NCI-H2171 treated with DMSO at 0.1 percent for 48 hours (cell line): ENCODE measurements around the gene RNFT2.
A peak's percentile ranks its signal among the peaks of the same experiment; 100 is the strongest.
"Not testable (repeated sequence)": the region's sequence is repeated elsewhere in the genome, so short reads cannot be mapped to it uniquely, and the experiment has no call there.

Experiments
- DNase-seq: peaks from one replicate; lab custom pipeline; 2025; lab: John Stamatoyannopoulos, UW

RNFT2 gene

DNA sequence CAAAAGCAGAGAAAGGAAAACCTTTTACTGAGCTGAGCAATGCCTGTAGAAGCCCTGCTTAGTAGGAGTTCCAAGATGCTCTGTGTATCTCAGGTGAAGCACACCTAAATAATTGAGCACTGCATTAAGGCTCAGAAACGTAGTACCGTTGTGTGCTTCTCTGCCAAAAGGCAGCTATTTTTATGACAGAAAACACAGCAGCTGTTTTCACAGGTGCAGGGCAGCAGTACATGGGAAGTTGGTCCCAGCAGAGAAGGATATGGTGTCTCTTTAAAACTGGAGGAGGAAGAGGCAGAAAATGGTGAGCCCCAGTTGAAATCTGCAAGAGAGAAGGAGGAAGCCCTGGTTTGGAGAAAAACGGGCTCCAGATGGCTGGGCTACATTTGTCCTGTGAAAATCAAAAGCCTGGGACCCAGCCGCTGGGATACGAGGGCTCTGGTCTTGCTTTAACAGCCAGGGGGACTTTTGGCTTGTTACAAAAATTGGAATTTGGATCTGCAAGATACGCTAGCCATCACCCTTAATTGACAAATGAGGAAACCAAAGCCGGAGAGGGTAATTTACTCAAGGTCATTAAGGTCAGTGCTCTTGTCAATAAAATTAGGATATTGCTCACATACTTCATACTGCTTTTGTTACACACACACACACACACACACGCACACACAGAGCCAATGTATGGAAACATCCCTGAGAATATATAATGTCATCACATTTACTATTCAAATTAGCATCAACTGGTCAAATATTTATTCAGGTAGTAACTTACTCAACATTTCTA is 27.6 kb upstream of the RNFT2 start:
- peak; percentile 65 for DNase-seq

DNA sequence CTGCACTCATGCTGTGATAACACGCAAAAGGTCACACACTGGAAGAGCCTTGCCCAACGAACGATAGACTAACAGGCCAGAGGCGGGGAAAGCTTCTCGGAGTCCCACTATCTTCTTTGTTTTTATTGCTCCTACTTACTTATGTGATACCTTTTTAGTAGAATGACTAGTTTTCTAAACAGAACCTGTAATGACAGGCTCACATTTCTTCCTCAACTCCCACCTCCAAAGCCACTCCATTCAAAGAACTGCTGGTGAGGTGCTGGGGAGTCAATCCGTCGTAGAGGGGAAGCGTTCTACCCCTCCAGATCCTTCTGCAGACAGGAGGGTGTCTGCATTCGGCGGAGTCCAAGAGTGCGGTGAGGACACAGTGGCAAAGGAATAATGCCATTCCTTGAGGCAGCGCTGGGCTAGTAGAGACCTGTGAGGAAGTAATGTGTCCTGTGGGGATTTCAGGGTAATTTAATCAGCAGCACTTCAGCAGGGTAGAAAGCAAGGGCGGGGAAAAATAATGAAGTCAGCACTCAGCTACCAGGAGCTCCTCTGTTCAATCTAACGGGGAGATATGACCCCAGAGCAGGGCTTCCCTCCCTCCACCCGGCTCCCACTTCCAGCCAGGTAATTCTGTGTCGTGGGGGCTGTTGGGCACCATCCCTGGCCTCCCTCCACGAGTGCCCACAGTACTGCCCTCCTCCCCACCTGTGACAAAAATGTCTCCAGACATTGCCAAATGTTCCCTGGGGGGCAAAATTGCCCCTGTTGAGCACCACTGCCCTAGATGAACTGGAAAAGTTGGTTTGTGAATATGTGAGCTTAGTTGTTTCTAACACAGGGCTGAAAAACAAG is 25.4 kb upstream of the RNFT2 start:
- DNase-seq: peak; percentile 89

DNA sequence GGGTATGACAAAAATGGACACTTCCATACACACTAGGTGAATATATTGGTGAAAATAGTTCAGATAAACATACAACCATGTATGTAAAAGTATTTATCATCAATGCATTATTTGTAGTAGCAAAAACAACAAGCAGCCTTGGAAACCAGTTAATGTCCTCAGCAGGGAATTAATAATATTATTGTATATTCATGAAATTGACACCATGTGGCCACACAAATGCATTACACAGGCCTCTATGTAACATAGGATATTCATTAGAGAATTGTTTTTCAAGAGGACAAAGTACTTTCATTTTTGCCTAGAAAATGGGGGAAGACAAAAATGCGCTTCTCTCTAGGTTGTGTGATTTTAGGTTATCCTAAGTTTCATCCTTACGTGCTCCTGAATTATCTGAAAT is 24.6 kb upstream of the RNFT2 start:
- DNase-seq: no peak

DNA sequence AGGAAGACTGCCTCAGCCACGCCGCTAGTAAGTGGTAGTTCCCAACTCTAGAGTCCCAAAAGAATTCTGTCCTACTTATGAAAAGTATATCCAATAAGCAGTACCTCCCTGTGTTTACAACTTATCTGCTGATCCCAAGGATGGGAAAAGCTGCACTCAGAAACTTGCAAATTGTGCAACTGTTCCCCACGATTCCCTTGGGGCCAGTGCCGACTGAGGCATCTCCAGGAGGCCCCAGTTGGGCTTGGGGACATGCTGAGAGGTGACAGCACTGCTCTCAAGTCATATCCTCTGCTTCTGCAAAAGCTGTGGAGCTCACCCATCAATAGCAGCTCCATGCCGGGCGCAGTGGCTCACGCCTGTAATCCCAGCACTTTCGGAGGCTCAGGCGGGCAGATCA is 23.9 kb upstream of the RNFT2 start:
- no peak for DNase-seq

DNA sequence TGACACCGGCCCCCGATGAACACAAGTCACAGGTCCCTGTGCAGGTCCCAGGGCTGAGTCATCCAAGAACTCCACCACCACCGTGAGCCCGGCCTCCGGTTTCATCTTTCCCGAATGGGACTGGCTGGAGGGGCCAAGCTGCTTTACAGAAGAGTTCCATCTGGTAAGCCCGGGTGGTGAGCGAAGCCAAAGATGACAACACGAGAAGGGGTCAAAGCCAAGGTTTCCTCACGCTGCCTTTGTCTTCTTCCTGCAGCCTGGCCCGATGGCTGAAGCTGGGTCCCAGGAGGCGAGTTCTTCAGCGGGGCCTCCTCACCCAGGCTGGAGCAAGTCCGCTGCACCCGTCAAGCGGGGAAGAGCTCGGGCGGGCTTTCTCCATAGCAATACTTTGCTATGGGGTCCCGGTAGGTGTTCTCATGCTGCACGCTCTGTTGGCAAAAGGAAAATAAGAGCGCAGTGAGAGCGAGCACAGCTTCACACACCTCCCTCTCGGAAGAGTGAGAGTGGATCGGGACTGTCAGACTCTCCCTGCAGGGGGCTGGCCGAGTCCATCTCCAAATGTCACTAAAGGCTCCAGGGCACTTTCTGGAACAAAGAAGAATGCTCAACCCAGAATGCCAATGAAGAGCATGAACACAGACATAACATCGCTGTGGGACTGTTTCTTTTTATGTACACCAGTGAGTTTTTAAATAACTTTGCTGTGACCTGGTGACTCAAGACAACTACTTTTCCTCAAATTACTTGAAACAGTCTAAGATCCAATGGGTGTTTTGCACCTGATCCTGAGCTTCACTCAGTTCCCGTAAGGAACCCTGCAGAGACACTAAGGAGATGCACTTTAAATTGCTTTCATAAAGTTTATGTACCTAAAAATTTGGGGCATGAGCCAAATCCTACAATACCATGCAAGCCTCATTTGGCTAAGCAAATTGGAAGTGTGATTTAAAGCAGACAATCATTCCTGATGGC is 20.4 kb upstream of the RNFT2 start:
- no peak for DNase-seq

DNA sequence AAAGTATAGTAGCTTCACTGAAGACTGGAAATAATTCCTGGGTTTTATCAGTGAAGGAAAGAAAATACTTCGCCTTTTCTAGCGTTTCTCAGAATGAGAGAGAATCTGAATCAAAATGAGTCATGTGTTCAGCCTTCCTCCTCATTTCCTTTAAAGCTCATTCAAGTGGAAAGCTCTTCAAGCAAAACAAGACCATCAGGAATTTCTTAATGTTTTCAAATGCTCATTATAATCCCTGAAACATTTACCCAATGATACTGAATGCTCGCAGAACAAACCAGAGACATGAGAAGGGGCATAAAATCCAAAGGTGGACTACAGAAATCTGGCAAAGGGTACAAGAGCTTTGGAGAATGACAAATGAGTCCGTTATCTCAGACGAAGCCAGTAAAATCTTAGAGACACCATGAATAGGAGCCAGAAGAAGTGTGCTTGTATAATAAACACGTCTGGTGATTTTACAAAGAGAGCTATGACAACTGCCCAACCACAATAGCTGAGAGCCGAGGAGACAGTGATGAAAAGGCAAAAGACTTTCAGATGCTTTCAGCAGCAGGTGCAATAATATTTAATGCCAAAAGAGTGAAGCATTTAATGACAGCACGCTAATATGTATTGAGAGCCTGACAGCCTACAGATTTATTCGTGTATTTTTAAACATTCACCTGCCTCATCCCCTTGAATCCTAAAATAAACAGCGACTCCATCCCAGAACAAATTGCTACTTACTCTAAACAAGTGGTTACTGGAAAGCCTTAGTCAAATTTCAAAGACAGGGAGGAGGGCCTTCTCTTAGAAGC is 19.3 kb upstream of the RNFT2 start:
- DNase-seq: no peak

DNA sequence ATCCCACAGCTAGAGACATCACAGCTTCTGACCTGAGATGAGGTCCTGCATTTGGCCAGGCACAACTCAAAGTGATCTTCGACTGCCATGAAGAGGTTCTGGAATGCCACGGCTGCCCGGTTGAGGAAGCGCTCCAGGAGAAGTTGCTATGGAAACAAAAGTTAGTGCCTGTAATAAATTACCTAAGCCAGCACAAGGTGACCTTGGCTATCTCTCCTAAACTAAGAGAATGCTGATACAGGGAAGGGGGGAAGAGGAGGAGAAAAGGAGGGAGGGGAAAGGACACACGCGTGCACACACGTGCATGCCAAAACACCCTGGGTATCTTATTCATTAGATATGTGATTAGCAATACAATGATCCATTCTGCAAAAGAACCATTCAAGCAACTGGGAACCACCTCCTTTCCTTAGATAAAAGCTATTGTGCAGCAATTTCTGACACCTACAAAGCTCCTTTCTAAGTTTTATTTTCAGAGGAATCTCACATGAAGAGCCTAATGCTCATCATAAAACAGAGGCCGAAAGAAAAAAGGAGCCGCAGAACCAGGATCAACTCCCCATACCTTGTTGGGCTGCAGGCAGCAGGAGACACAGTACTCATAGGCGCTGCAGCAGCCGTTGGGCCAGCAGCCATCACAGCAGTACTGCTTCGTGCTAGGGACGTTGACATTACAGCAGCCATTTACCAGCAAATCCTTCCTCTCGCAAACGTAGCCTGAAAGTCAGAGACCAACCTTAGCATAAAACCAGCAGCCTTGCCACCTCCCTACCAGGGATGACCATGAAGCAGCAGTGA is 18.2 kb upstream of the RNFT2 start:
- no peak for DNase-seq

DNA sequence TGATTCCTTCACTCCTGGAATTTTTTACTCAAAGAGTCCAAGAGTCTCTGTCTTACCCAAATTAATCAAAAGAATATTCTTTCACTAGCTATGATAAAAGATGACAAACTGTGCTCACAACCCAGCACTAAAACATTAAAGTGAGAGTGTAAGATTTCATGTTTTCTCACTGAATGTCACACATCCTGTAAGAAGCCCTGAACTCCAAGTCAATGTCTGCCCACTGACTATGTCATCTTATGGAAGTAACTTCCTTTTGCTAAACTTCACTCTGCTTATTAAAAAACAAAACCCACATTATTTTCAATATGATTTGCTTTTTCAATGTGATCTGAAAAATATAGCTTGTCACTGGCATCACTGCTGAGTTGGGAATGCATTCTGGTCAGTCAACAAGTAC is 15.9 kb upstream of the RNFT2 start:
- DNase-seq: no peak

DNA sequence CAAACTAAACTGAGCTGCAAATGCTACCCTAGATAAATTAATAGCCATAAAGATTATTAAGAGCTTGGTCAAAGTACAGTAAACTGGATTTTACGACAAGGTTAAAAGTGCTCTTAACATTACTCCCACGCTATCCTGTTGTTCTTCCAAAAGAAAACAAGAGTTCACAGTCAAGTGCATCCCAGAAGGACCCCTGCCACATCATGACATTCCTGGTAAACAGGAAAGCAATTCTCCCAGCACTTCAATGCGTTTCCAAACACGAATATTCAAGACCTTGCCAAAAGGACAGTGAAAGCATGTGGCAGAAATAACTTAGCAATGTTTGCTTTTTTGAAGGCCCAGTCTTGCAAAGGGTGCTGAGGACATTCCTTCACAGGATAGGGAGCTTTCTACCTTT is 11.4 kb upstream of the RNFT2 start:
- DNase-seq: no peak

DNA sequence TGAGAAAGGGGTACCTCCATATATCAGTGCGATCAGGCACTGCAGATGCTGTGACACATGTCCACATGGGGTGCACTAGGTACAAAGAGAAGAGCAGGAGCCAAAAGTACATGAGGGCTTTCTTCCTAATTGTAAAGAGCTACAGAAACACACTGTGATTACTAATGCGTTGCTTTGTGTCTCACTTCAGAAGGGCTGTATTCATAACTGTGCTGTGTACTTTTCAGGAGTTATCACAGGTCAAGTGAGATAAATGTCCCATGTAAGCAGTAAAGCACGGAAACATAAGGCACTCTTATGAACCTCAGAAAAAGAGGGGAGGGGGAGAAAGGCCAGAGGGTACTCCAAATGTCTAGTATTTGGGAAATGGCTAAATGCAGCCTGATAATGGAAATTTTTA is 10.9 kb upstream of the RNFT2 start:
- DNase-seq: no peak

DNA sequence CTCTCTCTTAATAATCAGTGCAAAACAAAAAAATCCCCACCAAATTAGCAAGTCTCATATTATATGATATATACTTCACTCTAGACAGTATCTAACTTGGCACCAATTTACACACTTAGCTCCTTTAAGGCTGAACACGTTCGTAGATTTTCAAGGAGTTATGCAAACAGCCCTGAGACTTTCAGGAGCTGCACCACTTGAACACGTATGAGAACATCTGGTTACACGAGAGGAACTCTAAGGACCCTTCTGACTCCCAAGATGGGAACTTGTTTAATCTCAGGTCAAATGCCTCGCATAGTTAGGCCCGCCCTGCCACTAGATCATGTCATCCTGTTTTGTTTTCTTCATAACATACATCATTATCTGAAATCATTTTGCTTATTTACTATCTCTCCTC is 10.2 kb upstream of the RNFT2 start:
- no peak for DNase-seq

DNA sequence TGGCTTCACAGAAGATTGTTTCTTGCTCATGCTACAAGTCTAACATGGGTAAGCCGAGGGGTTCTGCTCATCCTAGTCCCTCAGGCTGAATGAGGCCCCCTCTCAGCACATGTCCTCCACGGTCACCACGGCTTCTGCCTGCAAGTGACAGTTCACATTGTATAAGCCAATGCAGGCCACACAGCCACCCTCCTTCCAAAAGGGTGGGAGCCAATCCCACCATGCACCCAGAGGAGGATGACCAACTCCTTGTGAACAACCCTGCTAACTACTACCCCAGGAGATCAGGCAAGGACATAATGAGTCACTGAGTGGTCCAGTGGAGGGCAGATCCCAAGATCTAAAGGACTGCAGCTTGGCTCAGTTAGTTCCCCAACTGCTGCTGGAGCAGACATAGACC is 6.3 kb upstream of the RNFT2 start:
- DNase-seq: no peak

DNA sequence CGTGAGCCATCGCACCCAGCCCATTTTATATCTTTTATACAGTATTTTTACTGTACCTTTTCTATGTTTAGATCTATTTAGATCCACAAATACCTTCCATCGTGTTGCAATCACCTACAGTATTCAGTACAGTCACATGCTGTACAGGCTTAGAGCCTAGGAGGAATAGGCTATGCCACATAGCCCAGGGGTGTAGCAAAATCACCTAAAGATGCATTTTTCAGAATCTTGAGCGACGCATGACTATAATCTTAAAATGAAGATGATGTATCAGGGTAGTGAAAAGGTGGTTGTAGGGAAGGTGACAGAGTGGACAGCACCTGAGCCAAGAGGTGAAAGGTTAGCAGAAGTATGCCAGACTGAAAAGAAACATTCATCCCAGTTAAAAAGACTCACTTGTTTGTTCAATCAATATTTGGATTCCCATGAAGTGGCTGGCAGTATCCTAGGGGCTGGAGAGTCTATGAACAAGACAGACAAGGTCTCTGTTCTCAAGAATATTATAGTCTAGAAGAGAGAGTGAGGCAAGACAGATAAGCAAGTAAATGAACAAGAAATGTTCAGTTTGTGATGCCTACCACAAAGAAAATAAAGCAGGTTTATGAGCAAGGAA is 3.9 kb upstream of the RNFT2 start:
- no peak for DNase-seq

DNA sequence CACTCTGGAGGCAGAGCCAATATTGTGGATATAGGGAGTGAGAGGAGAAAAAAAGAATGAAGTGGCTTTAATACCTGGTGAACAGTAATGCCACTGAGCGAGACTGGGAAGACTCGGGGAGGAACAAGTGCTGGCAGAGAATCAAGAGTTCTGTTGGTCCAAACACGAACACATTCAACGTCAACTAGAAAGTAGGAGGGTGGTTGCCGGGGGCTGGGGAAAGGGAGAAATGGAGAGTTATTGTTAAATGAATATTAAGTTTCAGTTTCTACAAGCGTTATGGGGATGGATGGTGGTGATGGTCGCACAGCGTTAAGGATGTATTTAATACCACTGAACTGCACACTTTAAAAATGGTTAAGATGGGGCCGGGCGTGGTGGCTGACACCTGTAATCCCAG is 3.0 kb upstream of the RNFT2 start:
- DNase-seq: no peak

DNA sequence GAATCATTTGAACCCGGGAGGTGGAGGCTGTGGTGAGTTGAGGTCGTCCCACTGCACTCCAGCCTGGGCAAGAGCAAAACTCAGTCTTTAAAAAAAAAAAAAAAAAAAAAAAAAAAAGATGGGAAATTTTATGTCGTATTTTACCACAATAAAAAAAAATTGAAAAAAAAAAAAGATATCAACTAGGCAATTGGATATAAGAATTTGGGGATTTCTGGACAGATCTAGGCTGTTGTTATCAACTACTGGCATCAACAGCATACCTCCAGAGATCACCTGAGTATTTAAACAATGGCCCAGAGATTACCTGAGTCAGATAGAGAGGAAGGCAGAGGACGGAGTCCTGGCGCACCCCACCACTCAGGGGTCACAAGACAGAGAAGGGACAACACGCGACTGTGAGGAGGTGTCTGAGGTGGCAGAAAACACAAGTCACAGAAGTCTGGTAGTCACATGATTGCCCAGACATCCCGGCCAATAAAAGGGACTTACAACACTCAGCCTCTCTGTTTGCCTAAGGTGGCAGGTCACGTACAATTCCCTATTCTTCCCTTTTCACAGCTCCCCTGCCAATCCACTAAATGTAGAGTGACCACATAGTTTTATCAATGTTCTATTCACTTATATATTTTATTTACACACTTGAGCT is 2.0 kb upstream of the RNFT2 start:
- DNase-seq: no peak

DNA sequence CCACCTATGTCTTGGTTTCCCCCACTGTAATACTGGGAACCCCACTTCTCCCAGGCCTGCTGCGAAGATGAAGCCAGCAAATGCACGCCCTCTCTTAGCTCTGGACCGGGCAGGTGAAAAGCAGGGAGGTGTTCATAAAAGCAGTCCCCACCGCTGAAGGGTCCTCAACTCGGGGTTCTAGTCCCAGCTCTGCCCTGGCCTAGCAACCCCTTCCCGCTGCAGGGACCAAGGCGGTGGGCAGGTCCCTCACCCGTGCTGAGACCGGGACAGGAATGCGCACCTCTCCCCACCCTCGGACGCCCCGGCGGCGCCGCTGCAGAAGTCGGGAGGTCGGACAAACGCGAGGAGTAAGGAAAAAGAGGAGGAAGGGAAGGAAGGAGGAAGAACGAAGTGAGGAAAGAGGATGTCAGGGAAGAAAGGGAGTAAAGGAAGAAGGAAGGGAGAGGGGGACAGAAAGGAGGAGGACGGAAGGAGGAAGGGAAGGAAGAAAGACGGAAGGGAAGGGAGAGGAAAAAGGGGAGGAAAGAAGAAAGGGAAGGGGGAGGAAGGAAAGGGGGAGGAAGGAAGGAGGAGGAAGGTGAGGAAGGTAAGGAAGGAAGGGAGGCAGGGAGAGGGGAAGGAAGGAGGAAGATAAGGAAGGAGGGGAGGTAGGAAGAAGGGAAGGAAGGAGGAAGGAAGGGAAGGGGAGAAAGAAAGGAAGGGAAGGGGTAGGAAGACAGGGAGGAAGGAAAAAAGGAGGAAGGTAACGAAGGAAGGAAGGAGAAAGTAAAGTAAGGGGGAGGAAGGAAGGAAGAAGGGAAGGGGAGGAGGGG is 947 bp upstream of the RNFT2 start:
- DNase-seq: no peak

DNA sequence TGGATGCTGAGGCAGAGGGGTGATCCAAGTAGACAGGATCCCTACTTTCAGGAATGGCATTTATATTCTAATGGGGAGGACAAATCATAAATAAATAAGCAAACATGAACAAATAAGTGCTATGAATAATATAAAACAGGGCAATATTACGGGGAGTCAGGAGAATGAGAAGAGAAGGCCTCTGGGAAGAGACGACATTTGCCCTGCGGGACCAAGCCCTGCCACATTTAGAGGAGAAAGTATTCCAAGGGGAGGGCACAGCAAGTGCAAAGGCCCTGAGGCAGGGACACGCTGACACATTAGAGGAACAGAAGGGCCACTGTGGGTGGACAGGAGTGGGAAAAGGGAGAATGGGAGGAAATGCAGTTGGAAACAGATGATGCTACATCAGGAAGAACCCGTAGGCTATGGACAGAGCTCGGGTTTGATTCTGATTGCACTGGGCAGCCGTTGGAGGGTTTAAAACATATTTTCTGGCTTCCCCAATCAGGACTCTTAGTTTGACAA is 1.3 kb downstream of the RNFT2 start:
- DNase-seq: no peak

DNA sequence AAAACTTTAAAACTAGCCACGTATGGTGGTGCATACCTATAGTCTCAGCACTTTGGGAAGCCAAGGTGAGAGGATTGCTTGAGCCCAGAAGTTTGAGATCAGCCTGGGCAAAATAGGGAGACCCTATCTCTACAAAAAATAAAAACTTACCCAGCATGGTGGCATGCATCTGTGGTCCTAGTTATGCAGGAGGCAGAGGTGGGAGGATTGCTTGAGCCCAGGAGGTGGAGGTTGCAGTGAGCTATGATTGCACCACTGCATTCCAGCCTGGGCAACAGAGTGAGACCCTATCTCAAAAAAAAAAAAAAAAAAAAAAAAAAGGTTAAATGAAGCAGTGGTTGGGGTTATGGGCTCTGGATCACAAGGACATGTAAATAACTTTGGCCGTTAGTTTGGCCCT is 4.7 kb downstream of the RNFT2 start:
- DNase-seq: not testable (repeated sequence)

DNA sequence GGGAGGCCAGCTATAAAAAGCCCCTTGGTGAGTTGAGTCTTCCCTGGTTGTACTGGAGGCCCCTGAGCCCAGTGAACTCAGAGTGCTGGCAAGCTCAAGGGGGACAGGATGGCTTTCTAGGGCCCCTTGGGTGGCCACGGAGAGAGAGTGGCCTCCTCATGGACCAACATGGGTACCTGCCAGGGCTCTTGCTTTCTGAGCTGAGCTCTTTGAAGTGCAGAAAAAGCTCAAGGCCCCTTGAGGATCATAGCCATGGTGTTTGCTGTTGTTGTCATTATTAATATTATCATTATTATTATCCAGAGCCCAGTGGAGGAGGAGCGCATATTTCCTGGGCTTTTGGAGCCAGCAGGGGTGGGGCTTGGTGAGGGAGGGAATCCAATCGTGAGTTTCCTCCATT is 6.7 kb downstream of the RNFT2 start:
- DNase-seq: no peak
